Activated CD4-positive, CD25-positive, alpha-beta regulatory T cell (primary cell): ENCODE measurements around the gene ACER3.

Source experiments
- DNase-seq, 4 experiments: peaks; one replicate each; lab custom pipeline; 2025; lab: John Stamatoyannopoulos, UW

ACER3 gene

DNA sequence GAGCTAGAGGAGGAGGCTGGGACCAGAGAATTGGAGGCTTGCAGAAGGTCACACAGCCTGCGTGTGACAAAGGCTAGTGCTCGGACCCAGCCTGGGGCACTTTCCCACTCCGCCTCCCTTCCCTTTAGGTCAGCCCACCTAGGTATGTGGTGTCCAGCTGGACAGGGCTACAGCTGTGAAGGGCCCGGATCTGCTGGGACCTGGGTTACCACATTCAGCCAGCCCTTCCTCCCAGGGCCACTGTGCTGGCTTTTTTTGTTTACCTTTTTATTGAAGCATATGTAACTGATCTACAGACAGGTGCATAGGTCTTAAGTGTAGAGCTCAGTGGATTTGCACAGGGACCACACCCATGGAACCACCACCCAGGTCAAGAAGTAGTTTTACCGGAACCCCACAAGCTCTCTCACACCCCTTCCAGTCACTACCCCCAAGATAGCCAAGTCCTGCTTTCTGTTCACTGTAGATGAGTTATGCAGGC is 214.7 kb downstream of the ACER3 start:
- DNase-seq, result no peak
